ENCODE measurements around the gene APOL1.

DNA sequence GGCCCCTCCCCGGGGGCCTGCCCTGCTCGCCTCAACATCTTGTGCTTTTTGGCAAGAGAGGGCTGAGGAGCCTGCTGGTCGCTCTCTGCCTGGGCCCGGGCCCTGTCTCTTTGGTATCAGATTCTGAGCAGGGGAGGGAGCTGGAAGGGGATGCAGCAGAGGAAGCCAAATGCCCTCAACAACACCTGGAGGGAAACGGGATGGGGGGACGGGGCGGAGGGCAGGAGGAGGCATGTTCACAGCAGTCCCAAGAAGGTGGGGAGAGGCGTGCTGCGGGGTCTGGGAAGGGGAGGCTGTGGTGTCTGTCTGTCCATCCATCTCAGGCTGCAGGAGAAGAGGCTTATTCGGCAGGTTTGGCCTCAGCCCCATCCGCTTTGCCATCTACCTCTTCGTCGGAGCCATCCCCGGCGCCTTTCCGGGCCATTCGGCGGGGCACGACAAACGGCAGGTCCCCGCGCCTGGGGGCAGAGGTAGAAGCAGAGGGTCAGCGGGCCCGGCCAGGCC is 29.4 kb downstream of the APOL1 start:
- TF ChIP-seq POLR2AphosphoS5 (IDR thresholded peaks at IDR 0.05; ENCODE audit: low read depth, low read length) = no peak
- no peak for TF ChIP-seq POLR2A (IDR thresholded peaks at IDR 0.05; ENCODE audit: low read depth, low read length)

Measured in GM12891 (cell line).